ENCODE data around the gene NPIPB12.
"Not testable (repeated sequence)": the region's sequence is repeated elsewhere in the genome, so short reads cannot be mapped to it uniquely, and the experiment has no call there.

The NPIPB12 gene

DNA sequence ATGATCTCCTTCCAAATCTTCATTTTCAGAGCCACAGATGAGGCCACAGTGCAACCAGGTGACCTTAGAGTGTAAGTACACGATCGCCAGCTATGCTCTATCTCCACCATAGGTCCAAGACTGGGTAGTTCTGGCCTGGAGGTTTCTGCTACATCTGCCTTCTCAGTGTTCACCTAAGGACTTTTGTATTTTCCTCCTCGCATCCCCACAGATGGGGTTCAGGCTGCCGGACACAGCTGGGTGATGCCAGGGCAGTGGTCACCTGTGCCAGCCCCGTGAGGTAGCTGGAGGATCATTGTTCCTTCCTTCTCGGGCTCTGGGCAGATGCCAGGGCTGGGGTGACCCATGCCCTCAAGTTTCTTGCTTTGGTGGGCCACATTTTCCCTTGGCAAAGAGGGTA, at the start of gene NPIPB12:
TSS of gene NPIPB12 (minus strand) at position 101 of the 400 bp plus-strand sequence.
- not testable (repeated sequence) for DNase-seq

DNA sequence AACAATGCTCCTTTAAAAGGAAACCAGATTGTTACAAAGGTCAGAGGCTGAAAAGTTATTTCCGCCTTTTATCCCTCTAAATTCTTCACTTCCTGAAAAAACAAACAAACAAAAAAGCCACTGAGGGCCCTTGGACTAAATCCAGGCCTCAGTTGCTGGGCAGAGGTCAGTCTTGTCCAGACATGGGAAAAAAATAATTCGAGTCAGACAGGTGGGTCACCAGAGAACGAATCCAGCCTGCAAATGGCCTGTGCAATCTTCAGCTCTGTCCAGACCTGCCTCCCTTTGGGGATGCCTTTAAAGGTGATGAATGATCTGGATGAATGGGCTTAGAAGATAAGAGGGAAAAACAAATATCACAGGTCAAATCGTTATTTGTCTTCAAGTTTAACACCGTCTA, 15.3 kb upstream of the NPIPB12 start:
- not testable (repeated sequence) for DNase-seq

DNA sequence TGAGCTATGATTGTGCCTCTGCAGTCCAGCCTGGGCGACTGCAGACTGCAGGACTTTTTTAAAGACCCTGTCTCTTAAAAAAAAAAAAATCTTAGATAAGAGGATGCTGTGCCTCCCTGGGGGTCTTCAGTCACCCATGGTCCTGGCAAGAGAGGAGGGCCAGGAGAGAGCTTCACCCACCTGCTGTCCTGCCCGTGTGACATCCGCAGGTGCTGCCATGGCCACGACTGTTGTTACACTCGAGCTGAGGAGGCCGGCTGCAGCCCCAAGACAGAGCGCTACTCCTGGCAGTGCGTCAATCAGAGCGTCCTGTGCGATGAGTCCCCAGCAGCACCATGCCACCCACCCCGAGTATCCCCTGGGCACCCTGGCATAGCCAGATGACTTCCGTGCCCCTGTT, 23.9 kb downstream of the NPIPB12 start:
- DNase-seq = not testable (repeated sequence)

DNA sequence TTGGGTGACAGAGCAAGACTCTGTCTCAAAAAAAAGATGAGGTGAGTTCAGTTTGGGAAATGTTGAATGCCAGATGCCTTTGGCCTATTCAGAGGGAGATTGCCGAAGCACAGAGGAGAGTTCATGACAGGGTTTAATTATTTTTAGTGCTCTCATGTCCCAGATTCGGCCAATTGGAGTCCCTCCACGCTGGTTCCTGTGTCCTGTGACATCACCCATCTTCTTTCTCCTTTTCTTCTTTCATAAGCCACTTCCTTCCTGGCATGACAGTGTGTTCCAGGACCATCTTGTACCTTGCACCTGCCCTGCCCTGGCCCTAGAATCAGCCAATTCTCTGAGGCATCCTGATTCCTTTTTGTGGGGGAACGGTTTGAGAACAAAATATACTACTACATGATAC, 34.1 kb downstream of the NPIPB12 start:
- DNase-seq = not testable (repeated sequence)

DNA sequence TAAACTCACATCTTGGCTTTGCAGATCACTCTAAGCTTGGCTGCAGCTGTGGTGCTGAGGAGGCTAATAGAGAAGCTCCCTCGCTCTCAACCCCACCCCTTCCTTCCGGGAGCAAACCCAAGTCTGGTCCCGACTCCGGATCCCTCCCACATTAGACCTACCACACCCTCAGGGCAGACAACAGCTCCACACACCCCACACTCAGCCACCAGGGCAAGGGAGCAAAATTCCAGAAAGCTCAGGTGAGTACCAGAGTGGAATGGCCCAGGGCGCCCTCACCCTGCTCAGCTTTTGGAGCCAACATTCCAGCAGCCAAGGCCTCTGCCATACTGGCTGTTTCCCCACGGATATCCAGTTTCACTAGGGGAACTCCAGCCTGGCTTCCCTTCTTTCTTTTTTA, 36.5 kb downstream of the NPIPB12 start:
- DNase-seq = not testable (repeated sequence)

DNA sequence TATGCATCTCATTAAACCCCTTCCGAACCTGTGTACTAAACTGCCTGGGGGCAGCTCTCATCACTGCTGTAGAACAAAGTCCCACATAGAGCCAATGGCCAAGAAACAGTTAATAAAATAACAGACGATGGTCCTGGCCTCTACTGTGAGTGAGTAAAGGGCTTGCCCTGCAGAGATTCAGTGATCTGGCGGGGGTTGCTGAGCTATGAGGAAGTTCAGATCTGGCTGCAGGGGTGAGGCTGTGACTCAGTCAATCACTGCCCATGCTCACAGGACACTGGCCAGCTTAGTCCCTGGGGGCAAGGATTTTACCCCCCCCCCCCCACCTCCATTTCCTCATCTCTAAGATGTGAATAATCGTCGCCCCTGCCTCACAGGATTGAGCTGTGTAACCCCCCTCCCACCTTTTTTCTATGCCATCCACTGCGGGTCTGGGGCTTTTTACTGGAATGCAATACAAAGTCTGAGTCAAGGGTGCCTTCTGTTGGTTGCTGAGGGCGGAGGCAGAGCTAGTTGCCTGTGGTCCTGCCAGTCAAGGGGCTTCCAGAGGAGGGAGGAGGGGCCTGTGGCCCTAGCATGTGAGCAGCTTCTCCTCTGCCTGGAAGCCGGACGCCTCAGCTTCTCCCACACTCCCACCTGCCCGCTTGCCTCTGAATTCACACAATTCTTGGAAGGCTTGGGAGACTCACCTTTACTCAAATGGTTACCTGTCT, 38.4 kb downstream of the NPIPB12 start:
- not testable (repeated sequence) for DNase-seq

DNA sequence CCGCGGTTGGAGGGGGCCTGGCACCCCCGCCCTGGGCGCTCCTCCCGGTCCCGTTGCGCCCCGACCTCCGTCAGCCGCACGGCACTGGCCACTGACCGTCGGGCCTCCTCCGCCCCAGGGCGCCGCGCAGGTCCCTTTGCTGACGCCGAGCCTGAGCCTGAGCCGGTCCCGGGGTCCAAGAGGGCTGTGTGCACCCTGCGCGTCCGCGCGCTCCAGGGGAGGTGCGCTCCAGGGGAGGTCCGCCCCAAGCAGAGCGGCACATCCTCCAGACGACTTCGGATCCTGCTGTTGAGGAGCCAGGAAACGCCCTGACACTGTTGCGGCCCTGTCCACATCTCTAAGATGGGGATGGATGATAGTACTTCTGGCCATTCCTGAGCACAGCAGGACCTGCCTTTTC, 39.3 kb downstream of the NPIPB12 start:
- not testable (repeated sequence) for DNase-seq

DNA sequence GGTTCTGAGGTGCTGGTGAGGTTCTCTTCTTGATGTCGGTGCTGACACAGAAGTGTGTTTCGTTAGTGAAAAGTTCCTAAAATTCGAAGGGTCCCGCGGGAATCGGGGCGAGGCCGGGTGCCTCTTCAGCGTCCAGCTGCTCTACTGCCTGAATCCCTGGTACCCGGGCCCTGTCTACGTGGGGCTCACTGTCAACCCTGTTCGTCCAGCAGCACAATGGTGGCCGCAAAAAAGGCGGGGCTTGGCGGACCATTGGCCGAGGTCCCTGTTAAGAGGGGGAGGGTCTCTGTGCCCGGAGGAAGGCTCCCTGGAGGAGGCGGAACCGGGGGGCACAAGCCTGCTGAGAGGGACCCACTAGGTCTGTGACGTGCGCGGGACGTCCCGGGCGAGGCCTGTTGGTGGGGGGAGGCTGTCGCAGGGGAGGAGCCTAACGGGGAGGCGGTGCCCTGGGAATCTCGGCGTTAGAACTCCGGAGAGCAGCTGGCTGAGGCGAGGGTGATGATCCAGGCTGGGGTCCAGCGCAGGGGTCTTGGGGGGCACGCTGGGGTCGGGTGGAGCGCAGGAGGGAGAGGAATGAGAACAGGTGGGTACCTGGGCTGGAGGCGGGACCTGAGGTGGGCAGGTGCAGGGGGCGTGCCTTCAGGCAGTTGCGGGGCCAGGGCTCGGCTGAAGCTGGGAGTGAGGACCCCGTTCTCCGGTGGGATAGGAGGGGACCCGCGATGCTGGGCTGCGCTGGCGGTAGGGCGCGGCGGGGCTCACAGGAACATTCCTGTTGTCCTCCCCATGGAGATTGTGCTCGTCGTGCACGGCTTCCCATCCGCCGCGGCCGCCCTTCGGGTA, 40.0 kb downstream of the NPIPB12 start:
- DNase-seq = not testable (repeated sequence)

DNA sequence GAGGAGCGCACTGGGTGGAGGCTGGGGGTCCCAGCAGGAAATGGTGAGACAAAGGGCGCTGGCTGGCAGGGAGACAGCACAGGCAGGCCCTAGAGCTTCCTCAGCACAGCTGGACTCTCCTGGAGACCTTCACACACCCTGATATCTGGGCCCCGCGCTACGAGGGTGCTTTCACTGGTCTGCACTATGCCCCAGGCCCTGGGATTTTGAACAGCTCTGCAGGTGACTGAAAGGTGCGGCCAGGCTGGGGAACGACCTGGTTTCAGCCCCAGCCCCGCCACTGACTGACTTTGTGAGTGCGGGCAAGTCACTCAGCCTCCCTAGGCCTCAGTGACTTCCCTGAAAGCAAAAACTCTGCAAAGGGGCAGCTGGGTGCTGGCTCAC, 45.6 kb downstream of the NPIPB12 start:
- DNase-seq = not testable (repeated sequence)

DNA sequence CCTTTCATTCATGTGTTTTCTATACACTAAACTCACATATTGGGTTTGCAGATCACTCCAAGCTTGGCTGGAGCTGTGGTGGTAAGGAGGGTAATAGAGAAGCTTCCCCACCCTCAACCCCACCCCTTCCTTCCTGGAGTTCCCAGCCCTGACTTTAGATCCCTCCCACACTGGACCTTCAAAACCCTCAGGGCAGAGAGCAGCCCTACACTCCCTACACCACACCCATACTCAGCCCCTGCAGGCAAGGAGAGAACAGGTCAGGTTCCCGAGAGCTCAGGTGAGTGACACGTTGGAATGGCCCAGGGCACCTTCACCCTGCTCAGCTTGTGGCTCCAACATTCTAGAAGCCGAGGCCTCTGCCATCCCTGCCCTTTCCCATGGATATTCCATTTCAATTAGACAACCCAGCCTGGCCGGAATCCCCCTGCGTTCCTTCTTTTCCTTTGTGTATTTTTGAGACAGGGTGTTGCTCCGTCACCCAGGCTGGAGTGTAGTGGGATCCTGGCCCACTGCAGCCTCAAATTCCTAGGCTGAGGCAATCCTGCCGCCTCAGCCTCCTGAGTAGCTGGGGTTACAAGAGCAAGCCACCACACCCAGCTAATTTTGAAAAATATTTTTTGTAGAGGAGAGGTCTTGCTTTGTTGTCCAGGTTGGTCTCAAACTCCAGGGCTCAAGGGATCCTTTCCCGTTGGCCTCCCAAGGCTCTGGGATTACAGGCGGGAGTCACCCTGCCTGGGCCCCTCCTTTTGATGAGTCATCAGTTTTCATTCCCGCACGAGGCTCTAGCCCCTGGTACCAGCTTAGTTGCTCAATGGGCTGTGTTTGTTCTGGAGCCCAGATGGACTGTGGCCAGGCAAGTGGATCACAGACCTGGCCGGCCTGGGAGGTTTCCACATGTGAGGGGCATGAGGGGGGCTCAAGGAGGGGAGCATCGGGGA, 46.2 kb downstream of the NPIPB12 start, which contains the start of gene SULT1A4:
TSS of gene SULT1A4 (plus strand) at position 208 of the 941 bp plus-strand sequence. CDS start 1,473 bp downstream, outside the sequence.
- DNase-seq = not testable (repeated sequence)

DNA sequence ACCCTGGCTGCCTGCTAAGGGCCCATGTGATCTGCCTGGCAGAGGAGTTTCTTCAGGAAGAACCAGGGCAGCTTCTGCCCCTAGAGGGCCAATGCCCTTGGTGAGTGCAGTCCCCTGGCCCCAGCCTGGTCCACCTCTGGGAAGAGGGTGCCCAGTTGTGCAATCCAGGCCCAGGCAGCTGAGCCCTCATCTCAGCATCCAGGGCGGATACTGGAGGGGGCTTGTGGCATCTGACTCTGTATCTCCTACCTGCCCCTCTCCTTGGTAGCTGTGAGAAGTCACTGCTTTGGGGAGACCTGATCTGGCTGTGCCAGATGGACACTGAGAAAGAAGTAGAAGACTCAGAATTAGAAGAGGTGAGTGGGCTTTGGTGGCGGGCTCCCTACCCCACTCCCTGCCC, 48.5 kb downstream of the NPIPB12 start:
- not testable (repeated sequence) for DNase-seq

DNA sequence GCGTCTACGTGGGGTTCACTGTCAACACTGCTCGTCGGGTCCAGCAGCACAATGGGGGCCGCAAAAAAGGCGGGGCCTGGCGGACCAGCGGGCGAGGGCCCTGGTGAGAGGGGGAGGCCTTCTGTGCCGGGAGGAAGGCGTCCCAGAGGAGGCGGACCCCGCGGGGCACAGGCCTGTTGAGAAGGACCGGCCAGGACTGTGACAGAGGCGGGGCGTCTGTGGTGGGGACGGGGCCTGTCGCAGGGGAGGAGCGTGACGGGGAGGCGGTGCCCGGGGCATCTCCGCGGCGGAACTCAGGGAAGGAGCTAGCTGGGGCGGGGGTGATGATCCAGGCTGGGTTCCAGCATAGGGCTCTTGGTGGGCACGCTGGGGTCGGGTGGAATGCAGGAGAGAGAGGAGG, 51.4 kb downstream of the NPIPB12 start:
- DNase-seq = not testable (repeated sequence)

DNA sequence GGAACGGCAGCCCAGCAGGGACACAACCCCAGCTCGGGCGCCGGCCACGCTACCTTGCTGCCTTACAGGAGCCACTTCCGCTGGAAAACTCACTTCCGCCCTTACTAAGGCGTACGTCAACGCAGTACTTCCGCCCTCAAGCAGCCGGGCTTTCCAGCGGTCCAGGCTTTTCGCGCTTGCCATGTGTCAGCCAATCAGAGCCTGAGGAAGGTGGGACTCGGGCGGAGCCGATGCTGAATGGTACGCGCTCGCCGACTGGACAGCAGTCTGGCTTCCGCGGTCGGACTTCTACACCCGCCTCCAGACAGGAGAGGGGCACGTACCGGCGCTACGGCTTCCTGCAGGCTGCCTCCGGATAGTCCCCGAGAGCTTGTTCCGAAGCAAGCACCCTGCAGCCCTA, 51.9 kb downstream of the NPIPB12 start, which contains the start of the genes BOLA2 and SLX1B:
TSS of gene BOLA2 (minus strand) at position 83 of the 400 bp plus-strand sequence. CDS start 98 bp downstream, outside the sequence.
TSS of gene SLX1B (plus strand) at position 265 of the 400 bp plus-strand sequence.
- not testable (repeated sequence) for DNase-seq

DNA sequence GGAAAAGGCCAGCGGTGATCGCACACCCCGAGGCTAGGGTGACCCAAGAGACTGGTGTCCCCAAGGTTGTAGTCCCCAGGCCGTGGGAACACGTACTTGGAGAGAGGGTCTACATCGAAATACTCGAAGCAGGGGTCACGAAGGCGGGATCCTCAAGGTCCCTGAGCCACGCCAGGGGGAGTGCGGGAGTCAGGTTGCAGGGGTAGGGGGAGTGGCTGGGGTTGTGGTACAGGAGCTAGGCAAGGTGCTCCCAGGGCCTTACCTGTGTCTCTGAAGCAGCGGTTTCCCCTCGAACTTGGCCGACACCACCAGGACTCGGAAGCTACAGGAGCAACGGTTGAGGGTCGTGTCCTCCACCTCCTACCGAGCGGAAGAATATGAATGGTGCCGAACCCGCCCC, 52.5 kb downstream of the NPIPB12 start:
- not testable (repeated sequence) for DNase-seq

Data from DMS79 (cell line).